Activated CD8-positive, alpha-beta memory T cell treated with anti-CD3 and anti-CD28 coated beads, Interleukin-2, amount 50 U/mL, for 4 hours (primary cell): Measurements from ENCODE around the gene COL15A1.

ENCODE experiments used
- DNase-seq: peaks from one replicate; pipeline ENCODE4 v3.0.0-alpha.2; 2020

Gene COL15A1

GRCh38 chr9:98974106-98974505 lies 30.4 kb downstream of the COL15A1 start:
- no peak for DNase-seq

- DNase-seq: no peak
Observed at GRCh38 chr9:98974554-98974953, 30.8 kb downstream of the COL15A1 start.

DNA sequence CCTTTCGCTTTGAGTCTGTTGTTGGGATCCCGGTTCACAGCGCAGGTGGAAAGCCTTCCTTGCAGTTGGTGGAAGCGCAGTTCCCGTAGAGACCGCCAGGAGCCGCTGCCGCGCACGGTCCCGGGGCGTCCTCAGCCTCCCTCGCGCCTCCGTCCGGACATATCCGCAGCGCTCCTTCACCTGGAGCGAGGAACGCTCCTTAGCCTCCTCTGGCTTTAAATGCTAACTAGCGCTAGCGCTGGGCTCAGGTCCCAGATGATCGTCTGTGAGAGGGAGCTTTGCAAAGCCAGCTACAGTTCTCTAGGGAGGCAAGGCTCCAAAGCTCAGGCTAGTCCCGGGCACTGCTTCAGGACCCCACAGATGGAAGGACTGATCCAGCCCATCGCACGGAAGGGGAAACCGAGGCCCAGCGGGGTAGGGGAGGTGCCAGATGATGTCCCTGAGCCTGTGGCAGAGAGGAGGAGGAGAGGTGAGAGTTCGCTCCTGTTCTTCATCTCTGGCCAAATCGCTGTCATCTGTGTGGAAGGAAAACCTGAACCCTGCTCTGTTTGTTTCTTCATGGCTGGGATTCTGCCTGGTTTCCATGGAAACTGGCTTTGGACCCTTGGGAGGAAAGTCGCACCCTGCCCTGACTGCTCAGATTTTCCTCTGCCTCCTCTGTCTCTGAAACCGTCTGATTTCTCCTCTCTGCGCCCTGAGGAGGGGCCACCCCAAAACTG lies 31.4 kb downstream of the COL15A1 start:
- DNase-seq: peak; percentile 82

DNA sequence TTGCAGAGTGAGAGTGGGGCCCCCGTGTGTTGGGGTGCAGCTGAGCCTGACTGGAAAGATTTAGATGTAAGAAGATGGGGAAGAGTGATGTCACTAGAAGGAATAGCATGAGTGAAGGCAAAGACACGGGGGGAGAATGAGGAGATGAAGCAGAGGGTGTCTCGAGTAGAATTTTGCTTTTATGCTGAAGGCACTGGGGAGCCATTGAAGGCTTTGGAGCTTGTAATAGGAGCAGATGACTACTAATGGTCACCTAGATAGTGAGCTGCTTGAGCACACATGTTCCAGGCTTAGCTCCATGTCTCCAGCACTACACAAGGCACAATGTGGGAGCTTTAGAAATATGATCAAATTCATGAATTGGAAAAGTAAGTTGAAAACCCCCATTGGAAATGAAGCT lies 32.1 kb downstream of the COL15A1 start:
- no peak for DNase-seq

- no peak for DNase-seq
Observed at GRCh38 chr9:98977246-98977714, 33.6 kb downstream of the COL15A1 start.

DNA sequence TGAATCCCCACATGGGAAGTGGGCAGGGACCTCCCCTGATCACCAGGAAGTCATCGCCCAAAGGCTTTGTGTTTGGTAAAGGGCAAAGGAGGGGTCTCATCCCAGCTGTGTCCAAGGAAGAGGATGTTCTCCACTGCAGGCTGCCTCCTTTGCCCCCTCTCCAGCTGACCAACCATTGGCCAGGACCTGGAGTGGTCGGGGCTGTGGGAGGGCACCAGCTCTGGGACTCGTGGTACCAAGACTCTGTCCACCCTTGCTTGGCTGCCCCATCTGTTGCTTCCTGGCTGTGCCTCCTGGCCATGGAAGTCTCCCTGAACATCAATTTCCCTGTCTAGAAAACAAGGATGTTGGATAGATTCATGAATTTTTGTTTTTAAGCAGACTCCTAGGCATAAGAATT lies 34.1 kb downstream of the COL15A1 start:
- no peak for DNase-seq

DNA sequence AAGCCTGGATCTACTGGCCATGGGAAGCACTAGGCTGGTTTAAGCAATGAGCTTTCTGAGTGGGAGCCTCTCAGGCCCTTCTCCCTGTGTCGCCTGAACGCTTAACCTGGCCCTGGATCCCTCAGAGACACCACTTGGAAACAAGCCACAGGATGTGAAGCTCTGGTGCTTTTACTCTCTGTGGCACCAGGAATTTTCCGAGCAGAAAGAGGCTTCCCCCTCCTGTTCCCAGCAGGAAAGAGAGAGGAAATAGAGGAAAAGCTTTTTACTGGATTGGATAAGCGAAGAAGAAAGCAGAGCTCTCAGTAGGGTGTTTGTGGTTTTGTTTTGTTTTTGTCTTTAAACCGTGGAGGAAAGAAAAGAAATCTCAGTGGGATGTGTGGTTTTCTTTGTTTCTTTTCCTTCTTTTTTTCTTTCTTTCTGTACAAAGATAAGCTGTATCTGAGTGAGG lies 34.5 kb downstream of the COL15A1 start:
- DNase-seq: no peak

- no peak for DNase-seq
Observed at GRCh38 chr9:98980291-98980690, 36.6 kb downstream of the COL15A1 start.

GRCh38 chr9:98983295-98984268 lies 39.9 kb downstream of the COL15A1 start:
- DNase-seq: no peak

DNA sequence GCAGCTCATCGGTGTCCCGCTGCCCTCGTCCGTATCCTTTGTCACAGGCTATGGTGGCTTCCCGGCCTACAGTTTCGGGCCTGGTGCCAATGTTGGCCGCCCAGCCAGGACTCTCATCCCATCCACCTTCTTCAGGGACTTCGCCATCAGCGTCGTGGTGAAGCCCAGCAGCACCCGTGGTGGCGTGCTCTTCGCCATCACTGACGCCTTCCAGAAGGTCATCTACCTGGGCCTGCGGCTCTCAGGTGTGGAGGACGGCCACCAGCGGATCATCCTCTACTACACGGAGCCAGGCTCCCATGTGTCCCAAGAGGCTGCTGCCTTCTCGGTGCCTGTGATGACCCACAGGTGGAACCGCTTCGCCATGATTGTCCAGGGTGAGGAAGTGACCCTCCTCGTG lies 41.9 kb downstream of the COL15A1 start:
- DNase-seq: no peak

GRCh38 chr9:98986866-98987651 lies 43.4 kb downstream of the COL15A1 start:
- no peak for DNase-seq

DNA sequence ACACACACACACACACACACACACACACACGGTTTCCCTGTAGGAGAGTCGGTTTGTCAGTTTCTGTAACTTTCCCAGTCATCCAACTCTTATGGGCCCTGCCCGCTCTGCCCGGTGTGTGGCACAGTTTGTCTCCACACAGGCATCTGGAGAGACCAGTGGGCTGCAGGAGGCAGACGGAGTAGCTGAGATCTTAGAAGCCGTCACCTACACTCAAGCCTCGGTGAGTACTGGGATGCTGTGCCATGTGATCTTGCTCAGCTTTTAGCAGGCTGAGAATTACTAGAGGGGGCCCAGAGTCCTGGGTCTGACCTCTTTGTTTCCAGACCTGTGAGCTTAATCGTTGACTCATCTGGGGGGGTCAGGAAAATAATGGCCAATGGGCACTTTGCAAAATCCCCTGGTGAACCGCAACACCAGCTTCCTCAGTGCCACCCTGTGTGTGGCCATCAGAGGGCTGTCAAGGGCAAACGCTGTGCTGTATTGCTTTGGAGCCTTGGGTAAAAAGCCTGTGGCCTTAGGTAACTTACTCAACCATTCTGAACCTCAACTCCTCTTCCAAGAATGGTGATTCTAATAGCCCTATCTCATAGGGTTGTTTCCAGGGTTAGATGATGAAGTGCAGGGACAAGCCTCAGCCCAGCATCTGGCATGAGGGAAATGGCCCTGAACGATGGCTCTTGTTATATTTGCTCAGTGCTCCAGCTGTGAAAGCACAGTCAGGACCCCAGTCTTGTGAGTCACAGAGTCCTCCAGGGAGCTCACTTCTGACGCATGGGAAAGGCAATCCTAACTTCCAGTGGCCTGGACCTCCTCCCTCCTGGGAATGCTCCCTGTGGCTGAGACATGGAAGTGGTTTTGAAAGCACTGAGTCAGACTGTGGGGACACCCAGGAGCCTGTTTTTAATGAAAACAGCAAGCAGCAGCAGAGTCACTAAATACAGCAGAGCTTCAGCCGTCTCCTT lies 45.6 kb downstream of the COL15A1 start:
- no peak for DNase-seq

GRCh38 chr9:98990181-98990870 lies 46.6 kb downstream of the COL15A1 start:
- DNase-seq: no peak

- no peak for DNase-seq
Observed at GRCh38 chr9:98992107-98992884, 48.6 kb downstream of the COL15A1 start.

DNA sequence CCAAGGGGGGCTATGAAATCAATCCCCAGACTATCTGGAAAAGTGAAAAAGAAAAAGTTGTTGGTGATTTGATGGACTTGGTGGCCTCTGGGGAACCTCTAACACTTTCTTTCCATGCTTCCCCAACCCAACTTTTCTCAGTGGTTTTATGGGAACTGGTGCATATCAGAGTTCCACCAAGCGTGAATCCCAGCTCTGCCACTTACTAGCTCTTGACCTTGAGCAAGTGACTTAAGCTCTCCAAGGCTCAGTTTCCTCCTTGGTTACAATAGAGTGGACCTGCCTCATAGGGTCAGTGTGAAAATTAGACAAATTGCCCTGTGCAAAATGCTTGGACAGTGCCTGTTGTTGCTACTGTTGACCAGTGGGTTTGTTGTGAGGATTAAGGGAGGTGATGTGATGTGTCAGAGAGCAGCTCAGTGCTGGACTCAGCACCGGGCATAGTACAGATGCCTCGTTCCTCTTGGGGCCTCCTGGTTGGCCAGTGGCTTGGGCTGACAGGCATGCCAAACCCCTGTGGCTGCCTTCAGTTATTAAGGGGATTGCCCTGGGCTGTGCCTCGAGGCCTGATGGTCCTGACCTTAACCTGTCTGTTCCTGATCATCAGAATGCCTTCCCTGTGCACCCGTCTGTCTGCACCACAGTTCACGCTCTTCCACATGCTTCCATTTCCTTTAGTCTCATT lies 49.3 kb downstream of the COL15A1 start:
- DNase-seq: no peak

DNA sequence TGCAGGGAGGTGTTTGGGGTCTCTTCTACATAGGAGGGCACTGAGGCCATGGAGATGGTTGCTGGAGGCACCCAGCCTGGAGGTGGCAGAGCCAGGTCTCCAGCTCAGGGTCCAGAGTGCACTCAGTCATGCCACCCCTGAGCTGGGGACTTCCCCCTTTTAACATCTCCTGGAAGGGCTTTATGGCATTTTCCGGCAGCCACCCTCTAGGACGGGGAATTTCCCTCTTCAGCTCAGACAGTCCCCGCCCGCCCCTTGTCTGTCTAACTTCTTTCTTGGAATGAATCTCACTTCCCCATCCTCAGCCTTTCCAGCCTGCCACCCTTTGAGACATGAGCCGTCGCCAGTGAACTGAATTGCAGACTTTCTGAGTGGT lies 49.9 kb downstream of the COL15A1 start:
- no peak for DNase-seq

DNA sequence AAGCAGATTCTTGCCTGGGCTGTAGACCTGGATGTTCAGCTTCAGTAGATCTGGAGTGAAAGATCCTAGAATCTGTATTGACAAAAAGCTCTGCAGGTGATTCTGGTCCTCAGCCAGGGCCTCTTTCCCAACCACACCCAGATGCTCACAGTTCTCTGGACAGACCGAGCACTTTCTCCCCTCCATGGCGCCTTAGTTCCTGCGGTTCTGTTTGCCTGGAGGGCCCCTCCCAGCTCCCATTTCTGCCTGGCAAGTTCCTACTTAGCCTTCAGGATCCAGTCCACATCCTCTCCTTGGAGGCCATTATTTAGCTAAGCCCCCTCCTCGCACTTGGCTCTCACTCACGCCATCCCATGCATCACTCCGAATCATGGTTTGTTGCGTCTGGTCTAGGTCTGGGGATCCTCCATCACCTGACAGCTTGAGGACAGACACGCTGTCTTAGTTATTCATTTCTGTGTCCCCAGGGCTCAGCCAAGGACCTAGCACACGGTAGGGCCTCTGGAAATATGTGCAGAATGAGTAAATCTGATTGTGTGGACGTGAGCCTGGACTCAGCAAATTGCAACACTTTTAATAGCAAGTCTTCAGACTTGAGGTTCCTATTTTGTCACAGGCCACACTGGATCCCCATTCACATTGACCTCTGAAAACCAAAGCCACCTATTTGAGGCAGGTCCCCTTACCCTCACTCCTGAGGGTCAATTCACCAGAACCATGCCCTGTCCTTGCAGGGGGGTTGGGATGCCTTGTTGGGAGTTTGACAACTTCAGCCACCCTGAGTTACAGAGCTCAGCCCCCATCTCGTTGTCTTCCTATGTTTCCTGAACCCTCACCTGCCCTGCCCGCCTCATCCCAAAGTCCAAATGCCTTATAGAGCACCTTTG lies 50.7 kb downstream of the COL15A1 start:
- no peak for DNase-seq

DNA sequence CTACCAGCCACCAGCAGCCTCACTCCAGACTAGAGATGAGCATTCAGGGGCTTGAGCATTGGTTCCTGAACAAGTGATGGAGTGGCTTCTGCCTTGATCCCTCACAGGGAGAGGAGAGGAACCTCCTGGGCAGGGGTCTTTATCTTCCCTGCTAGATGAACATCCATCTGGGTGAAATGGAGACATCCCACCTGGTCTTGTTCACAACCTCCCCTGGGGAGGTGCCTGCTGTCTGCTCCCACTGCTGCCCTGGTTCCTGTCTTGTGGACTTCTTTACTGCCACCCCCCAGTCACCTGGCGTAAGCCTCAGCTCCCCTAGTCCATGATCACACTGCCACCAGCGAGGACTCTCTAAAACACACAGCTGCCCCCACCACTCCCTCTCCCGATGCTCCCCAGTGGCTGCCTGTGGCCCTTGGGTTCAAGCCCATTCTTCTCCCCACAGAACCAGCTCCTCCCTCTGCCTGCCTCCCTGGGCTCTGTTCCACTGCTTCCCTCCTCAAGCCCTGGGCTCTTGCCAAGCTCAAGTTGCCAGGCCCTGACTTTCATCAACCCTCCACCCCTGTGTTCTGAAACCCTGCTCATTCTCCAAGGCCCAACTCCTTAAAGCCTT lies 51.5 kb downstream of the COL15A1 start:
- no peak for DNase-seq
